Endothelial cell of umbilical vein (primary cell): ENCODE data around the gene CLK4.

Experiments used
- CTCF ChIP-seq, 2 donors: IDR thresholded peaks; 1 replicate in 1 of 2; 2 replicates in 1 of 2; pipeline ENCODE4 v1.5.1; 2011; ENCODE audit warnings: low read length in 2 of 2, mild to moderate bottlenecking in 2 of 2, moderate library complexity in 2 of 2, control low read depth in 1 of 2, inconsistent platforms in 1 of 2, low read depth in 1 of 2; ENCODE audit not compliant: insufficient read depth in 1 of 2; ENCODE audit errors: extremely low read depth in 1 of 2
- EZH2 ChIP-seq: IDR thresholded peaks from 2 replicates; pipeline ENCODE4 v1.6.1; 2012; ENCODE audit warnings: borderline replicate concordance, low read depth, mild to moderate bottlenecking, moderate library complexity, low read length, inconsistent platforms; ENCODE audit not compliant: severe bottlenecking
- FOS ChIP-seq: IDR thresholded peaks from 2 replicates; pipeline ENCODE4 v1.6.1; 2011; ENCODE audit warnings: mild to moderate bottlenecking, low read length, moderate library complexity, borderline replicate concordance; ENCODE audit not compliant: insufficient read depth
- JUN ChIP-seq: IDR thresholded peaks from 2 replicates; pipeline ENCODE4 v1.6.1; 2011; ENCODE audit warnings: borderline replicate concordance, low read depth; ENCODE audit not compliant: insufficient read length, insufficient read depth
- MAX ChIP-seq: IDR thresholded peaks from 2 replicates; pipeline ENCODE4 v1.6.1; 2011; ENCODE audit not compliant: insufficient read depth, insufficient read length
- MYC ChIP-seq: IDR thresholded peaks from one replicate; pipeline ENCODE4 v1.6.1; 2011; ENCODE audit warnings: mild to moderate bottlenecking, low read depth, low read length
- POLR2A ChIP-seq: IDR thresholded peaks from 2 replicates; pipeline ENCODE4 v1.6.1; 2012; ENCODE audit warnings: low read depth, mild to moderate bottlenecking, control low read depth, low read length
- POLR2AphosphoS5 ChIP-seq: IDR thresholded peaks from 2 replicates; pipeline ENCODE4 v1.6.1; 2012; ENCODE audit warnings: low read depth, mild to moderate bottlenecking, control low read depth, low read length, moderate library complexity; ENCODE audit not compliant: insufficient read depth

- TF ChIP-seq MYC = no peak
- no peak for TF ChIP-seq CTCF (IDR thresholded peaks at IDR 0.05; ENCODE audit: extremely low read depth in 1 of 2, insufficient read depth in 1 of 2, low read depth in 1 of 2, low read length in 2 of 2)
- no peak for TF ChIP-seq POLR2A
- TF ChIP-seq POLR2AphosphoS5 = no peak
- TF ChIP-seq MAX = no peak
- TF ChIP-seq EZH2 = no peak
- no peak for TF ChIP-seq JUN
- TF ChIP-seq FOS = no peak
These were observed 50.1 kb downstream of the CLK4 start for GRCh38 chr5:178576591-178577351.
